Muscle of leg (tissue), 11 donors: ENCODE data around the gene AP4E1. TPM values are rescaled to one million over a fixed set of nuclear protein-coding genes. Genes with fewer than 3 reads are reported as not detected.
"Not testable (repeated sequence)": the region's sequence is repeated elsewhere in the genome, so short reads cannot be mapped to it uniquely, and the experiment has no call there.

Experiments
- DNase-seq: peaks from one replicate; pipeline ENCODE4 v3.0.0; 2013
- H3K27ac ChIP-seq: one replicate; pipeline ENCODE4 v1.5.1; 2013; ENCODE audit warnings: mild to moderate bottlenecking, low read length, control low read depth
- H3K27me3 ChIP-seq: one replicate; pipeline ENCODE4 v1.6.1; 2013; ENCODE audit warnings: low read length; ENCODE audit not compliant: control insufficient read depth, insufficient read depth
- H3K36me3 ChIP-seq: one replicate; pipeline ENCODE4 v1.6.1; 2013; ENCODE audit warnings: low read length; ENCODE audit not compliant: control insufficient read depth, insufficient read depth
- H3K4me1 ChIP-seq: one replicate; pipeline ENCODE4 v1.6.1; 2013; ENCODE audit warnings: low read length; ENCODE audit not compliant: control insufficient read depth, insufficient read depth
- H3K4me3 ChIP-seq: one replicate; pipeline ENCODE4 v1.5.1; 2013; ENCODE audit warnings: low read length, control low read depth
- H3K9me3 ChIP-seq: replicated peaks from 2 replicates; pipeline ENCODE4 v1.6.1; 2013; ENCODE audit warnings: low read depth, low read length; ENCODE audit not compliant: control insufficient read depth
- WGBS: methylation state at CpG from one replicate; pipeline ENCODE4 v1.1.5; 2013; ENCODE audit warnings: missing lambda C conversion rate; ENCODE audit not compliant: insufficient coverage; 5-methylcytosine and 5-hydroxymethylcytosine counted together
- polyA plus RNA-seq, 8 donors: library from polyadenylated mRNA; unstranded; fragments of 120-200 nt; gene quantifications; one replicate each; pipeline versions ENCODE4 v1.2.1 to v1.2.3, GENCODE V29; 2013; ENCODE audit warnings: inconsistent platforms in 1 of 8, low replicate concordance in 1 of 8; ENCODE audit not compliant: insufficient read length in 8 of 8, insufficient read depth in 1 of 8
- total RNA-seq: library from RNA; stranded (reverse); fragments of 120-200 nt; gene quantifications from one replicate; pipeline ENCODE4 v1.2.4, GENCODE V29; 2013

The AP4E1 gene
- total and polyA plus RNA-seq, 9 donors, result 5.2 to 8.5 (median 7.3) TPM

GRCh38 chr15:50910426-50910795 lies 1.9 kb downstream of the AP4E1 start:
- H3K4me3 ChIP-seq, H3K36me3 ChIP-seq, H3K27me3 ChIP-seq, DNase-seq, H3K27ac ChIP-seq, H3K9me3 ChIP-seq: not testable (repeated sequence)
- 70% methylated on average over 1 of the region's 3 CpGs for WGBS
- peaks cover 13% of the 10 kb centered on the region for H3K4me1 ChIP-seq

DNA sequence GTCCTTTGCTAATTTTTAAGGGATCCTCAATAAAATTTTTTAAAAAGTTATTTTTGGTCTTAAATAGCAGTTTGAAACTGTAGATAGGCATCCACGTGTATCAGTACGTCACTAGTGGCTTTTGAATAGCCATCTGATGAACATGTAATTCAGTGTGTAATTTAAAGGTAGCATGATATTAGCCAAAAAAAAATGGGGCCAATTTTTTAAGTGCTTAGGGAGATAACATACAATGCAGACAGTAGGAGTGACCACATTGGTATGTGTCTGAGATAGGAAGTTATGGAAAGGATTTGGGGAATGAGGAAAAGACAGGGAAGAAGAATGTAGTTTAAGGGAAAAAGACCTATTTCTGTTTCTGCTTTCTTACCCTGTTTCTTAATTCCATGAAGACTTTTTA lies 2.5 kb downstream of the AP4E1 start:
- no peak for DNase-seq
- 78% methylated on average over 2 of the region's 2 CpGs for WGBS
- Histone ChIP-seq H3K27ac (no peak overlapping the region), H3K27me3 (no peaks in the 10 kb centered on the region), H3K4me1 (peaks cover 13% of the 10 kb centered on the region), H3K36me3 (peaks cover 6% of the 10 kb centered on the region), H3K4me3 (no peak overlapping the region), H3K9me3 (no peaks in the 10 kb centered on the region)

GRCh38 chr15:50911621-50912020 lies 3.1 kb downstream of the AP4E1 start:
- no peaks in the 10 kb centered on the region for H3K27me3 ChIP-seq
- H3K27ac ChIP-seq, result no peak overlapping the region
- no peaks in the 10 kb centered on the region for H3K9me3 ChIP-seq
- peaks cover 13% of the 10 kb centered on the region for H3K4me1 ChIP-seq
- 70% methylated on average over 1 of the region's 5 CpGs for WGBS
- H3K36me3 ChIP-seq, result peaks cover 6% of the 10 kb centered on the region
- H3K4me3 ChIP-seq, result no peak overlapping the region
- DNase-seq, result peak; percentile 39

GRCh38 chr15:50916400-50916799 lies 7.9 kb downstream of the AP4E1 start:
- no peak for DNase-seq
- peaks cover 16% of the 10 kb centered on the region for H3K36me3 ChIP-seq
- no peak overlapping the region for H3K27ac ChIP-seq
- WGBS, result 89% methylated on average over 1 of the region's 4 CpGs
- no peaks in the 10 kb centered on the region for H3K9me3 ChIP-seq
- no peaks in the 10 kb centered on the region for H3K27me3 ChIP-seq
- H3K4me1 ChIP-seq, result no peaks in the 10 kb centered on the region
- H3K4me3 ChIP-seq, result no peak overlapping the region

- H3K9me3 ChIP-seq, H3K27ac ChIP-seq, H3K4me3 ChIP-seq, H3K27me3 ChIP-seq, H3K4me1 ChIP-seq, DNase-seq: not testable (repeated sequence)
- peaks cover 21% of the 10 kb centered on the region for H3K36me3 ChIP-seq
- 100% methylated on average over 1 of the region's 4 CpGs for WGBS
Measured at GRCh38 chr15:50919359-50919758, 10.9 kb downstream of the AP4E1 start.

- Histone ChIP-seq H3K4me3 (no peak overlapping the region), H3K27ac (no peak overlapping the region), H3K4me1 (no peaks in the 10 kb centered on the region), H3K9me3 (no peaks in the 10 kb centered on the region), H3K27me3 (no peaks in the 10 kb centered on the region), H3K36me3 (peaks cover 22% of the 10 kb centered on the region)
- WGBS, result 83% methylated on average over 1 of the region's 1 CpG
- peak; percentile 43 for DNase-seq
Measured at GRCh38 chr15:50925281-50925680, 16.8 kb downstream of the AP4E1 start.

DNA sequence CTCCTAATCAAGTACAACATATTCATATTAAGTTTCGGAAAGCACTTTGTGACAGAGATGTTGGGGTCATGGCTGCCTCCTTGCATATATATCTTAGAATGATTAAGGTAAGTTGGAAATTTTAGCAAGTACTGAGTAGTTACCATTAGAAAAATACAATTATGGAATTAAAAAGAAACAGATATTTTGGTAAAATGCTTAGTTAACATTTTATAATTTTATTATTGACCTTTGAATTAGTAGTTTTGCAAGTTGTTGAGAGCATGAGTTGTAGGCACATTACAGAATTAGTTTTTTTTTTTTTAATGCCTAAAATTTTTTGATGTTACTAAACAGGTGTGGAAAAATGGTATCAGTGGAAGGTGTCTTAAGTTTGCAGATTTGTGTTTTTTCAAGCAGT lies 20.6 kb downstream of the AP4E1 start:
- Histone ChIP-seq H3K4me3 (no peak overlapping the region), H3K27ac (no peak overlapping the region), H3K27me3 (no peaks in the 10 kb centered on the region), H3K4me1 (no peaks in the 10 kb centered on the region), H3K36me3 (peaks cover 13% of the 10 kb centered on the region), H3K9me3 (no peaks in the 10 kb centered on the region)
- no CpG with 5 or more reads among the region's 1 CpG for WGBS
- no peak for DNase-seq

- H3K9me3 ChIP-seq, result no peaks in the 10 kb centered on the region
- H3K36me3 ChIP-seq, result peaks cover 13% of the 10 kb centered on the region
- no peaks in the 10 kb centered on the region for H3K4me1 ChIP-seq
- WGBS, result no CpG with 5 or more reads among the region's 1 CpG
- H3K4me3 ChIP-seq, result no peak overlapping the region
- H3K27me3 ChIP-seq, result no peaks in the 10 kb centered on the region
- no peak for DNase-seq
- no peak overlapping the region for H3K27ac ChIP-seq
Measured at GRCh38 chr15:50930792-50931191, 22.3 kb downstream of the AP4E1 start.

DNA sequence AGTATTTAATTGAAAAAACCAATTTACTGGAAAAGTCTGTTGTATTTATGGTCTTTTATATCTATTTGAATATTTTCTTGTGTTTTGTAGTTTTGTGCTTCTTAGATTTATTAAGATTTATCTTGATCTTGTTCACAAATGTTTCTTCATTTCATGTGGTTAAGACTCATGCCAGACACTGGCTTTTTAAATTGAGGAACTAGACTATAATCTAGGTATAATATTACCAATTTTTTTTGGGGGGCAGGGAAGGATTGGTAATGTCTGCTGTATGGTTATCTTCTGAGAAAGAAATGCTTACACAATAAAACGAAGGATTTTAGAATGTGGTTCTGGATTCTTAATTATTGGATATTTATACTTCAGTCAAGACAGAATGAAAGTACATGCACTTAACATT lies 24.9 kb downstream of the AP4E1 start:
- no CpG with 5 or more reads among the region's 1 CpG for WGBS

DNA sequence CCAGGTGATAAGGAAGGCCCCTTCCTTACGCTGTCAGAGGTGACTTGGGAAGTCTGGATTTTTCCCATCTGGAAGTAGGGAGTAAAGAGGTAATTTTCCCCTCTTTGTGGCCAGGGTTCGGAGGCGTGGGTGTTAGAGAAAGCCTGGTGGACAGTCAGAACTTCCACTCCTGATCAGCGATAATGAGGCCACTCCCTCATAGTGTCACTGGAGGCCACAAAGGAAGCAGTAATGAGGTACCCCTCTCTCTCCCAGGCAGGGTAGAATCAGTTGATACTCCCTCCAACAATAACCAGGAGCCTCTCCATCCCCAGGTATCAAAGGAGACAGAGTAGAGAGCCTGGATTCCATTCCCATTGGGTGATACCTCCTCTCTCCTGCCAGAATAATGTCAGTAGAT lies 30.0 kb downstream of the AP4E1 start:
- Histone ChIP-seq H3K4me1 (no peaks in the 10 kb centered on the region), H3K4me3 (no peak overlapping the region), H3K27me3 (no peaks in the 10 kb centered on the region), H3K9me3 (no peaks in the 10 kb centered on the region), H3K36me3 (peaks cover 10% of the 10 kb centered on the region), H3K27ac (no peak overlapping the region)
- 89% methylated on average over 3 of the region's 4 CpGs for WGBS
- no peak for DNase-seq

More for the DNA sequence above, 24.9 kb downstream of the AP4E1 start:
- peaks cover 15% of the 10 kb centered on the region for H3K36me3 ChIP-seq
- no peaks in the 10 kb centered on the region for H3K9me3 ChIP-seq
- no peak overlapping the region for H3K27ac ChIP-seq
- H3K27me3 ChIP-seq, result no peaks in the 10 kb centered on the region
- H3K4me1 ChIP-seq, result no peaks in the 10 kb centered on the region
- no peak overlapping the region for H3K4me3 ChIP-seq
- DNase-seq, result no peak

GRCh38 chr15:50939911-50940310 lies 31.4 kb downstream of the AP4E1 start:
- Histone ChIP-seq H3K27ac (no peak overlapping the region), H3K36me3 (peaks cover 18% of the 10 kb centered on the region), H3K9me3 (no peaks in the 10 kb centered on the region), H3K4me1 (no peaks in the 10 kb centered on the region), H3K27me3 (no peaks in the 10 kb centered on the region), H3K4me3 (no peak overlapping the region)
- no CpG with 5 or more reads among the region's 2 CpGs for WGBS
- DNase-seq, result no peak
